H1 (cell line): ENCODE data around the gene SLC23A3. TPM values are rescaled to one million over a fixed set of nuclear protein-coding genes. Genes with fewer than 3 reads are reported as not detected.

ENCODE experiments used
- CEBPB ChIP-seq: IDR thresholded peaks from 2 replicates; pipeline ENCODE4 v1.6.1; 2012; ENCODE audit warnings: low read depth, low read length
- EZH2 ChIP-seq: fragments of 200-600 bp; sonication (generic); IDR thresholded peaks from 2 replicates; pipeline ENCODE4 v1.7.1; 2012; ENCODE audit warnings: low read depth, mild to moderate bottlenecking, moderate library complexity, low read length, inconsistent platforms; ENCODE audit not compliant: severe bottlenecking
- FOSL1 ChIP-seq: IDR thresholded peaks from 2 replicates; pipeline ENCODE4 v1.6.1; 2011; ENCODE audit warnings: mild to moderate bottlenecking, low read depth, low read length, moderate library complexity; ENCODE audit not compliant: insufficient read depth
- GTF2F1 ChIP-seq: IDR thresholded peaks from 2 replicates; pipeline ENCODE4 v1.6.1; 2012; ENCODE audit warnings: low read depth, low read length, improper control_type of control experiment, borderline replicate concordance
- MAX ChIP-seq: IDR thresholded peaks from 2 replicates; pipeline ENCODE4 v1.6.1; 2012; ENCODE audit warnings: inconsistent platforms
- RBBP5 ChIP-seq: IDR thresholded peaks from 2 replicates; pipeline ENCODE4 v1.7.1; 2012; ENCODE audit warnings: low read depth, mild to moderate bottlenecking, inconsistent platforms, low read length, moderate library complexity, borderline replicate concordance
- RNF2 ChIP-seq: fragments of 200-900, 300-1000 bp; sonication (generic); IDR thresholded peaks from 2 replicates; pipeline ENCODE4 v1.7.1; 2016; ENCODE audit warnings: borderline replicate concordance, low read depth, mild to moderate bottlenecking, antibody characterized with exemption, low read length; ENCODE audit not compliant: poor library complexity, severe bottlenecking; ENCODE audit errors: missing control alignments
- RXRA ChIP-seq: IDR thresholded peaks from 2 replicates; pipeline ENCODE4 v1.6.1; 2011; ENCODE audit warnings: low read depth, mild to moderate bottlenecking, low read length, moderate library complexity; ENCODE audit not compliant: insufficient read depth
- USF2 ChIP-seq: IDR thresholded peaks from 2 replicates; pipeline ENCODE4 v1.6.1; 2011; ENCODE audit warnings: low read length, improper control_type of control experiment
- polyA plus RNA-seq, 7 experiments: library from polyadenylated mRNA; depleted of rRNA in 3 of 7; stranded (reverse) in 5 of 7; unstranded in 2 of 7; fragments of >200 nt in 5 of 7; fragments of 200-250 nt in 2 of 7; gene quantifications; 1 replicate in 5 of 7; 2 replicates in 1 of 7; 4 replicates in 1 of 7; pipeline versions ENCODE4 v1.2.1 to v1.2.3, GENCODE V29; 2011 to 2013; ENCODE audit warnings: missing spikeins in 2 of 7, mixed read lengths in 2 of 7
- total RNA-seq: library from RNA; stranded (reverse); fragmentation: NEBNext Ultra II Directional; extraction: Animal tissue kit (Norgen Biotek cat#: 25700); gene quantifications from 2 replicates; pipeline ENCODE4 v1.2.1, GENCODE V29; 2021

SLC23A3 gene
- total and polyA plus RNA-seq, 2 of the 8 experiments (the other 6 are each of a cell fraction or from before 2014, with no cell fraction given) = 0.35 to 0.84 TPM

- TF ChIP-seq EZH2 (no peak), MAX (0 out of 2 replicates have a peak, but pooled peaks have one; percentile 31), RXRA (no peak), GTF2F1 (no peak), CEBPB (no peak), USF2 (peak; percentile 21; the same call in 1 of the 2 replicates), RBBP5 (no peak), RNF2 (no peak), FOSL1 (no peak)
These were observed 1.4 kb upstream of the SLC23A3 start (continued) for GRCh38 chr2:219171231-219171651.
